Kidney (tissue), 14 donors: ENCODE data around the gene PLCH1. TPM values are rescaled to one million over a fixed set of nuclear protein-coding genes. Genes with fewer than 3 reads are reported as not detected.

Experiments used
- DNase-seq, 5 donors: peaks; one replicate each; pipeline ENCODE4 v3.0.0-alpha.2; 2013 to 2020
- FAIRE-seq: peaks from 2 replicates; lab custom pipeline; 2012; peaks lifted over from hg19 to GRCh38; lab: Jason Lieb, UNC
- H3K27ac ChIP-seq, 2 donors: one replicate each; pipeline ENCODE4 v1.7.0; 2013; ENCODE audit warnings: low read depth in 2 of 2, low read length in 2 of 2, inconsistent platforms in 1 of 2
- H3K27me3 ChIP-seq: one replicate; pipeline ENCODE4 v1.7.1; 2013; ENCODE audit warnings: low read length, inconsistent platforms; ENCODE audit not compliant: control insufficient read depth, insufficient read depth
- H3K36me3 ChIP-seq, 3 donors: one replicate each; pipeline versions ENCODE4 v1.7.0 to v1.7.1; 2013; ENCODE audit warnings: low read length in 3 of 3, control low read depth in 1 of 3, inconsistent platforms in 1 of 3; ENCODE audit not compliant: insufficient read depth in 3 of 3, control insufficient read depth in 2 of 3
- H3K4me1 ChIP-seq, 3 donors: one replicate each; pipeline versions ENCODE4 v1.7.0 to v1.7.1; 2013; ENCODE audit warnings: low read length in 3 of 3, inconsistent platforms in 1 of 3, low read depth in 1 of 3; ENCODE audit not compliant: control insufficient read depth in 2 of 3, insufficient read depth in 2 of 3
- H3K4me3 ChIP-seq, 3 donors: one replicate each; pipeline versions ENCODE4 v1.7.0 to v1.8.1; 2013; ENCODE audit warnings: low read length in 3 of 3, control low read depth in 1 of 3, inconsistent platforms in 1 of 3
- H3K9ac ChIP-seq, 3 donors: one replicate each; pipeline versions ENCODE4 v1.7.0 to v1.7.1; 2013; ENCODE audit warnings: low read length in 3 of 3, control low read depth in 1 of 3, inconsistent platforms in 1 of 3
- H3K9me3 ChIP-seq, 3 donors: one replicate each; pipeline versions ENCODE4 v1.7.0 to v1.7.1; 2013; ENCODE audit warnings: low read length in 3 of 3, control low read depth in 1 of 3, inconsistent platforms in 1 of 3; ENCODE audit not compliant: control insufficient read depth in 2 of 3, insufficient read depth in 1 of 3
- CTCF ChIP-seq: IDR thresholded peaks from 3 replicates; pipeline ENCODE4 v1.5.1; 2012; ENCODE audit warnings: mild to moderate bottlenecking, moderate library complexity, borderline replicate concordance; ENCODE audit not compliant: insufficient read depth; ENCODE audit errors: extremely low read depth
- intact Hi-C: fragments of 100-400 bp; cut with DNase I; formaldehyde crosslinking; loops from one replicate; pipeline ENCODE4 v1.11.1; 2022
- polyA plus RNA-seq: library from polyadenylated mRNA; stranded (reverse); fragments of 350-450 nt; fragmentation: Illumina TruSeq; extraction: RNeasy Lipid Tissue Mini Kit (QIAGEN cat#74804); gene quantifications from one replicate; pipeline ENCODE4 v1.2.3, GENCODE V29; 2014; ENCODE audit warnings: low read depth, low replicate concordance; ENCODE audit not compliant: insufficient read depth
- total RNA-seq: library from RNA; stranded (reverse); fragmentation: NEBNext Ultra II Directional; extraction: Animal tissue kit (Norgen Biotek cat#: 25700); gene quantifications from one replicate; pipeline ENCODE4 v1.2.1, GENCODE V29; 2021
- donor health status: control.
- donor health status: control.
- donor health status: control.
- donor health status: control.
- donor health status: control.
- donor health status: DM: yes; HTN: yes; CAD: no.
- donor health status: Normal renal cell carcinoma (clear cell type).

PLCH1 gene
- total and polyA plus RNA-seq, 2 donors from 2014 or later = 1.6 to 9.6 TPM

GRCh38 chr3:155331078-155331477, 413.8 kb downstream of the PLCH1 start:
- DNase-seq = no peak
- no peak for FAIRE-seq
- intact Hi-C loops = no loop called here
- Histone ChIP-seq H3K4me1 (no peaks in the 10 kb centered on the region), H3K4me3 (no peak overlapping the region), H3K9me3 (no peaks in the 10 kb centered on the region), H3K36me3 (no peaks in the 10 kb centered on the region), H3K27ac (no peak overlapping the region), H3K9ac (no peak overlapping the region), H3K27me3 (no peaks in the 10 kb centered on the region)
- no peak for TF ChIP-seq CTCF

- Histone ChIP-seq H3K27me3 (no peaks in the 10 kb centered on the region), H3K27ac (no peak overlapping the region), H3K4me3 (no peak overlapping the region), H3K36me3 (no peaks in the 10 kb centered on the region), H3K9ac (no peak overlapping the region), H3K4me1 (no peaks in the 10 kb centered on the region), H3K9me3 (no peaks in the 10 kb centered on the region)
- no peak for TF ChIP-seq CTCF
- DNase-seq = no peak
- no peak for FAIRE-seq
- intact Hi-C loops = no loop called here
These were observed 414.5 kb downstream of the PLCH1 start for GRCh38 chr3:155330370-155330769.

GRCh38 chr3:155329513-155330048, 415.3 kb downstream of the PLCH1 start:
- Histone ChIP-seq H3K9me3 (no peaks in the 10 kb centered on the region), H3K27ac (no peak overlapping the region), H3K9ac (no peak overlapping the region), H3K36me3 (no peaks in the 10 kb centered on the region), H3K4me3 (no peak overlapping the region), H3K4me1 (no peaks in the 10 kb centered on the region), H3K27me3 (no peaks in the 10 kb centered on the region)
- intact Hi-C loops = no loop called here
- DNase-seq (no peak), FAIRE-seq (no peak)
- TF ChIP-seq CTCF = no peak

GRCh38 chr3:155327871-155328270, 417.0 kb downstream of the PLCH1 start:
- no peak overlapping the region for H3K9ac ChIP-seq

More at GRCh38 chr3:155327871-155328270, 417.0 kb downstream of the PLCH1 start:
- no peaks in the 10 kb centered on the region for H3K4me1 ChIP-seq
- DNase-seq (no peak), FAIRE-seq (no peak)
- no peaks in the 10 kb centered on the region for H3K27me3 ChIP-seq
- no peak for TF ChIP-seq CTCF
- no peak overlapping the region for H3K27ac ChIP-seq
- no peak overlapping the region for H3K4me3 ChIP-seq
- H3K9me3 ChIP-seq = no peaks in the 10 kb centered on the region
- no peaks in the 10 kb centered on the region for H3K36me3 ChIP-seq
- intact Hi-C loops = no loop called here
